Psoas muscle (tissue), 8 donors: ENCODE data around the gene HDLBP. TPM values are rescaled to one million over a fixed set of nuclear protein-coding genes. Genes with fewer than 3 reads are reported as not detected.
A peak's percentile ranks its signal among the peaks of the same experiment; 100 is the strongest.

Experiments used
- ATAC-seq, 4 donors: fragments of 200-7000 bp; cut with Tn5 transposase; one replicate each; pipeline ENCODE4 v1.9.1; 2020; ENCODE audit warnings: moderate library complexity in 3 of 4, mild to moderate bottlenecking in 2 of 4
- DNase-seq, 2 donors: peaks; one replicate each; pipeline ENCODE4 v3.0.0-alpha.2; 2020
- H3K27ac ChIP-seq: fragments of 200-600 bp; one replicate; pipeline ENCODE4 v1.8.0; 2022
- H3K27me3 ChIP-seq, 3 donors: fragments of 200-600 bp in 1 of 3; one replicate each; pipeline versions ENCODE4 v1.6.1 to v1.8.0; 2013 to 2022; ENCODE audit warnings: low read length in 2 of 3, mild to moderate bottlenecking in 2 of 3, moderate library complexity in 1 of 3; ENCODE audit not compliant: insufficient read depth in 3 of 3
- H3K36me3 ChIP-seq, 2 donors: fragments of 200-600 bp in 1 of 2; one replicate each; pipeline versions ENCODE4 v1.6.1 to v1.8.0; 2013 to 2022; ENCODE audit warnings: low read depth in 1 of 2, mild to moderate bottlenecking in 1 of 2, moderate library complexity in 1 of 2; ENCODE audit not compliant: insufficient read depth in 1 of 2
- H3K4me1 ChIP-seq: fragments of 200-600 bp; one replicate; pipeline ENCODE4 v1.8.0; 2022
- H3K4me3 ChIP-seq: fragments of 200-600 bp; one replicate; pipeline ENCODE4 v1.8.0; 2022; ENCODE audit warnings: mild to moderate bottlenecking
- H3K9me3 ChIP-seq: fragments of 200-600 bp; one replicate; pipeline ENCODE4 v1.8.0; 2022
- CTCF ChIP-seq: fragments of 200-600 bp; IDR thresholded peaks from one replicate; pipeline ENCODE4 v1.8.0; 2022; ENCODE audit warnings: antibody characterized with exemption
- WGBS, 3 donors: extraction: QIAGEN DNeasy Blood & Tissue Kit; methylation state at CpG; one replicate each; pipeline versions ENCODE4 v1.1.6 to v1.1.7; 2013; 5-methylcytosine and 5-hydroxymethylcytosine counted together
- intact Hi-C, 2 donors: fragments of 100-400 bp; cut with DNase I; formaldehyde crosslinking; loops; one replicate each; pipeline versions ENCODE4 v1.11.0 to v1.14.2; 2022
- long read RNA-seq, 2 donors: library from polyadenylated mRNA; unstranded; transcript quantifications; one replicate each; pipeline ENCODE4 v2.0.0, GENCODE V29; 2021
- polyA plus RNA-seq, 3 donors: library from polyadenylated mRNA; stranded (reverse); fragments of 200-250 nt; gene quantifications; one replicate each; pipeline ENCODE4 v1.2.3, GENCODE V29; 2013
- total RNA-seq, 4 donors: library from RNA; stranded (reverse); fragmentation: NEBNext Ultra II Directional in 2 of 4; extraction: Animal tissue kit (Norgen Biotek cat#: 25700) in 2 of 4; gene quantifications; one replicate each; pipeline versions ENCODE4 v1.2.1 to v1.2.4, GENCODE V29; 2021 to 2023
- donor health status: healthy with polysubstance abuse.
- donor health status: DM: no; HTN: no; CAD: no; lungs with moderate emphysema.
- donor health status: Bipolar disorder and iron deficiency.
- donor health status: healthy.
- donor health status: DM: yes; HTN: yes; CAD: no.
- donor health status: DM: no; HTN: no; CAD: no.
- donor health status: DM: no; HTN: no; CAD: no.
- donor health status: DM: yes; HTN: yes; CAD: no.

The HDLBP gene
- total RNA-seq (100 to 1,000 TPM; 349 to 526 (median 469) TPM), polyA plus RNA-seq (100 to 1,000 TPM; 264 to 421 (median 283) TPM)
- long read RNA-seq, donor 1, full-length matches to known transcripts: 372 of 539 reads
- long read RNA-seq, donor 1, partial matches to known transcripts: 121 of 539 reads
- long read RNA-seq, donor 1, other reads (novel, unspliced or antisense): 46 of 539 reads
- long read RNA-seq, donor 2, full-length matches to known transcripts: 374 of 584 reads
- long read RNA-seq, donor 2, partial matches to known transcripts: 162 of 584 reads
- long read RNA-seq, donor 2, other reads (novel, unspliced or antisense): 48 of 584 reads

GRCh38 chr2:241315093-241315878 is at the start of gene HDLBP:
TSS of gene HDLBP (minus strand) at chr2:241315672. CDS start at chr2:241266869, 48,803 bp downstream.
- peak; percentile 89 to 91 (median 90) for ATAC-seq
- no peaks in the 10 kb centered on the region for H3K9me3 ChIP-seq
- H3K27me3 ChIP-seq: no peaks in the 10 kb centered on the region
- DNase-seq: peak; percentile 100
- TF ChIP-seq CTCF: no peak
- H3K36me3 ChIP-seq: no peaks in the 10 kb centered on the region
- H3K27ac ChIP-seq: peak within 1 kb of the TSS; percentile 98
- intact Hi-C loops: loop anchor here (5.0 kb wide), 4 partner anchors 37 to 192 kb away; partner anchors contain the start of genes FARP2 (in 1 of the 2) and STK25 (in 1 of the 2)
- WGBS, 3 donors: 0 to 1% (median 0%) methylated on average over 47 to 73 of the region's 73 CpGs
- peaks cover 77% of the 10 kb centered on the region for H3K4me1 ChIP-seq
- H3K4me3 ChIP-seq: peak within 1 kb of the TSS; percentile 85

GRCh38 chr2:241364781-241365180 is 49.3 kb upstream of the HDLBP start:
- H3K36me3 ChIP-seq: no peaks in the 10 kb centered on the region
- H3K4me3 ChIP-seq: no peak overlapping the region
- no peak overlapping the region for H3K27ac ChIP-seq
- H3K4me1 ChIP-seq: peaks cover 24% of the 10 kb centered on the region
- intact Hi-C loops: loop anchor here (5.0 to 10.0 kb wide), 2 partner anchors 248 to 270 kb away; partner anchors contain the start of genes ATG4B (in 1 of the 2) and THAP4 (in 1 of the 2)
- no peak for TF ChIP-seq CTCF
- no peaks in the 10 kb centered on the region for H3K27me3 ChIP-seq
- 47 to 73% (median 62%) methylated on average over 2 of the region's 2 CpGs for WGBS, 3 donors
- no peaks in the 10 kb centered on the region for H3K9me3 ChIP-seq
- DNase-seq (no peak), ATAC-seq (no peak)

GRCh38 chr2:241363426-241363825 is 48.0 kb upstream of the HDLBP start:
- H3K27me3 ChIP-seq: no peaks in the 10 kb centered on the region
- peak overlapping the region; percentile 51 for H3K4me3 ChIP-seq
- H3K4me1 ChIP-seq: peaks cover 24% of the 10 kb centered on the region
- DNase-seq (peak; percentile 19 to 62), ATAC-seq (peak; percentile 82 to 91 (median 90))
- WGBS, 3 donors: 24 to 36% (median 35%) methylated on average over 7 of the region's 7 CpGs
- H3K36me3 ChIP-seq: no peaks in the 10 kb centered on the region
- no peak for TF ChIP-seq CTCF
- peak overlapping the region; percentile 62 for H3K27ac ChIP-seq
- no peaks in the 10 kb centered on the region for H3K9me3 ChIP-seq
- intact Hi-C loops: loop anchor here in 1 of 2 donors (10.0 kb wide), 1 partner anchor 271 kb away; the partner anchor contains the start of genes ATG4B and THAP4

- H3K9me3 ChIP-seq: no peaks in the 10 kb centered on the region
- 77 to 89% (median 80%) methylated on average over 7 of the region's 7 CpGs for WGBS, 3 donors
- ATAC-seq (no peak), DNase-seq (no peak)
- peaks cover 32% of the 10 kb centered on the region for H3K4me1 ChIP-seq
- no peak overlapping the region for H3K27ac ChIP-seq
- peaks cover 0 to 3% of the 10 kb centered on the region in 2 donors for H3K36me3 ChIP-seq
- intact Hi-C loops: loop anchor here (5.0 to 10.0 kb wide), 3 partner anchors 42 to 275 kb away; partner anchors contain the start of genes ATG4B (in 1 of the 2), HDLBP (in 1 of the 2), SEPTIN2 (in 1 of the 2) and STK25 (in 1 of the 2)
- H3K27me3 ChIP-seq: no peaks in the 10 kb centered on the region
- TF ChIP-seq CTCF: no peak
- no peak overlapping the region for H3K4me3 ChIP-seq
Observed at GRCh38 chr2:241359481-241360045, 44.1 kb upstream of the HDLBP start.
